ENCODE data around the gene OVCA2. TPM values are rescaled to one million over a fixed set of nuclear protein-coding genes. Genes with fewer than 3 reads are reported as not detected.

OVCA2 gene
- total RNA-seq, 1 donor from 2014 or later, result 14.4 TPM

GRCh38 chr17:2075336-2076086 is 33.7 kb downstream of the OVCA2 start:
- intact Hi-C loops (cut with micrococcal nuclease), result no loop called here
- ATAC-seq (peak; percentile 62), DNase-seq (peak; percentile 71)

GRCh38 chr17:2076087-2076984 is 34.5 kb downstream of the OVCA2 start:
- DNase-seq (peak; percentile 38), ATAC-seq (no peak)
- intact Hi-C loops (cut with micrococcal nuclease), result no loop called here

- intact Hi-C loops (cut with micrococcal nuclease), result no loop called here
- ATAC-seq (no peak), DNase-seq (no peak)
Measured at GRCh38 chr17:2077040-2077439, 35.2 kb downstream of the OVCA2 start.

GRCh38 chr17:2081564-2081963 is 39.7 kb downstream of the OVCA2 start:
- DNase-seq, result no peak
- ATAC-seq, result no peak
- intact Hi-C loops (cut with micrococcal nuclease), result no loop called here

- no peak for ATAC-seq
- no peak for DNase-seq
- intact Hi-C loops (cut with micrococcal nuclease), result no loop called here
Measured at GRCh38 chr17:2082003-2082781, 40.4 kb downstream of the OVCA2 start.

GRCh38 chr17:2083613-2084035 is 41.8 kb downstream of the OVCA2 start:
- intact Hi-C loops (cut with micrococcal nuclease), result no loop called here
- DNase-seq (peak; percentile 46), ATAC-seq (peak; percentile 25)

GRCh38 chr17:2084036-2084765 is 42.4 kb downstream of the OVCA2 start:
- DNase-seq, result peak; percentile 78
- peak; percentile 71 for ATAC-seq
- intact Hi-C loops (cut with micrococcal nuclease), result no loop called here

- peak; percentile 81 for DNase-seq
- peak; percentile 58 for ATAC-seq
- intact Hi-C loops (cut with micrococcal nuclease), result no loop called here
Measured at GRCh38 chr17:2084766-2085647, 43.2 kb downstream of the OVCA2 start.

GRCh38 chr17:2085648-2085949 is 43.8 kb downstream of the OVCA2 start:
- DNase-seq, result peak; percentile 76
- intact Hi-C loops (cut with micrococcal nuclease), result no loop called here
- peak; percentile 55 for ATAC-seq

GRCh38 chr17:2086306-2086705 is 44.5 kb downstream of the OVCA2 start:
- DNase-seq (no peak), ATAC-seq (no peak)
- intact Hi-C loops (cut with micrococcal nuclease), result no loop called here

- intact Hi-C loops (cut with micrococcal nuclease), result no loop called here
Measured at GRCh38 chr17:2087597-2088211, 45.9 kb downstream of the OVCA2 start.

GRCh38 chr17:2089021-2089422 is 47.2 kb downstream of the OVCA2 start:
- ATAC-seq, result no peak
- intact Hi-C loops (cut with micrococcal nuclease), result no loop called here
- peak; percentile 62 for DNase-seq

More at GRCh38 chr17:2087597-2088211, 45.9 kb downstream of the OVCA2 start:
- DNase-seq (peak; percentile 50), ATAC-seq (no peak)

GRCh38 chr17:2090210-2090641 is 48.4 kb downstream of the OVCA2 start:
- DNase-seq (no peak), ATAC-seq (no peak)
- intact Hi-C loops (cut with micrococcal nuclease), result loop anchor here (10.0 kb wide), 1 partner anchor 155 kb away; no protein-coding TSS in a partner anchor

- intact Hi-C loops (cut with micrococcal nuclease), result loop anchor here (10.0 kb wide), 1 partner anchor 154 kb away; no protein-coding TSS in a partner anchor
- peak; percentile 48 for ATAC-seq
- DNase-seq, result peak; percentile 64
Measured at GRCh38 chr17:2090804-2091534, 49.1 kb downstream of the OVCA2 start.

GRCh38 chr17:2092253-2092652 is 50.4 kb downstream of the OVCA2 start:
- no peak for DNase-seq
- no peak for ATAC-seq
- intact Hi-C loops (cut with micrococcal nuclease), result loop anchor here (10.0 kb wide), 1 partner anchor 153 kb away; no protein-coding TSS in a partner anchor
